Stimulated activated CD4-positive, alpha-beta T cell treated with anti-CD3 and anti-CD28 coated beads, Interleukin-4, amount 100 ng/mL, for 1 hour (primary cell): ENCODE measurements around the gene MYO15A.

Experiments used
- DNase-seq: peaks from one replicate; pipeline ENCODE4 v3.0.0-alpha.2; 2020

MYO15A gene

GRCh38 chr17:18224387-18225120 lies 116.0 kb downstream of the MYO15A start:
- DNase-seq, result no peak

- DNase-seq, result peak; percentile 95
Measured at GRCh38 chr17:18225121-18225641, 116.6 kb downstream of the MYO15A start, which contains the start of gene LLGL1. TSS of gene LLGL1 (plus strand) at chr17:18225635. CDS start at chr17:18225683, 48 bp downstream.

GRCh38 chr17:18225642-18226283 lies 117.2 kb downstream of the MYO15A start:
- DNase-seq, result no peak

- DNase-seq, result no peak
Measured at GRCh38 chr17:18226284-18226945, 117.9 kb downstream of the MYO15A start.

GRCh38 chr17:18227635-18228034 lies 119.1 kb downstream of the MYO15A start:
- DNase-seq, result no peak

DNA sequence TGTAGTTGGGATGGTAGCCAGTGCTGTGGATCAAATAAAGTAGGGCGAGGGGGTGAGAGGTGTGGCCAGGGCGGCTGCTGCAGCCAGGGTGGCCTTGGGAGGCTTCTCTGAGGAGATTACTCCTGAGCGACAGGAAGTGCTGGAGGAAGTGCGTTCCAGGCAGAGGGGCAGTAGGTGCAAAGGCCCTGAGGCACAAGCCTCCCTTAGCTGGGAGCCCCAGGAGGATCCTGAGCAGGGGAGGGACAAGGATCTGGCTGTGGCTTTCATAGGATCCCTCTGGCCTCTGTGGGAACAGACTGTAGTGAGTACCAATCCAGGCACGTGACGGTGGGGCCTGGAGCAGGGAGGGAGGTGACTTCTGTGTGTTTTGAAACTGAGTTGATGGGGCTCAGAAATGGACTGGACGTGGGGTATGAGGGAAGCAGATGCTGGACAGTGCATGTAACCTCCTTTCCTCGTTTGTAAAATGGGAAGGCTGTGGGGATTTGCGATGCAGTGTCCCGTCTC lies 119.7 kb downstream of the MYO15A start:
- no peak for DNase-seq

- DNase-seq, result no peak
Measured at GRCh38 chr17:18229254-18229653, 120.7 kb downstream of the MYO15A start.
